ENCODE data around the gene ATG9A. TPM values are rescaled to one million over a fixed set of nuclear protein-coding genes. Genes with fewer than 3 reads are reported as not detected.

Gene ATG9A
- total and polyA plus RNA-seq, 9 of the 15 experiments (the other 6 are each of a cell fraction or from before 2014, with no cell fraction given): 0.25 to 65.6 (median 23.4) TPM

DNA sequence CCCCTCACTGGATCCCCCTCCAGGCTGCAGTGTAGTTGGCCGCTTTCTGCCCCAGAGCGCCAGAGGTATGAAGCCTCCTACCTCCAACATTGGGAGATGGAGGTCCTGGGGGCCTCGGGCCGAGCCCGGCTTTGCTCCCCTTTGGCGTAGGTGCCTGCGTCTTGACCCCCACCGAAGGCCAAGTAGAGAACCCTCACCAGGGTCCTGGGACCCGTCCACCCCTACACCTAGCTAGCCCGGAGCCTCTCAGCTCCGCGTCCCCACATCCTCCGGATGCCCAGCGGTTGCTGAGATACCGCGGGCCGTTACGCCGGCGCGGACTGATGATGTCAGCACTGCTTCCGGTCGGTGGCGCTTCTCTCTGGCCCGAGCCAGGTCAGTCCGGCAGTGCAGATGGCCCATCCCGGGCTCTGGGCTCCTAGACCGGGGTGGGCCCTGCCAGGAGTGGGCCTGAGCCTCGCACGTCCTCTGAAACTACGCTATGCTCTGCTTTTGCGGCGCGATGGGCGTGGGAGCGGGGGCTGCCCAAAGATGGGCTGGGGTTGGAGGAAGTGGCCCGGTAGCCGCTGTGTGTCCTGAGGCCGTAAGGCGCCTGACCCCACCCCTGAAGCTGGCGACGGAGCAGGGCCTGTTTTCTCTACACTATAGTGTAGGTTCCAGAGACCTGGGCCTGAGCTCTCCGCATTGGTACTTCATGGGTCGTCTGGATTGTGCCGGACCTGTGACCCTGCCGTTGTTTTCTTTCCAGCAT lies 15.9 kb upstream of the ATG9A start, which contains the start of the genes GLB1L and STK16:
GLB1L (minus strand) TSS at position 297 of the 751 bp plus-strand sequence. CDS start 1,871 bp downstream, outside the sequence.
STK16 (plus strand) TSS at position 332 of the 751 bp plus-strand sequence. CDS start 521 bp downstream, outside the sequence.
- WGBS (ENCODE audit: insufficient coverage, low coverage, missing lambda C conversion rate): 1% methylated on average over 19 of the region's 46 CpGs
- Histone ChIP-seq H3K9ac (ENCODE audit: insufficient read depth in 1 of 2, low read depth in 2 of 2, low read length in 2 of 2) (peak within 1 kb of the TSS; percentile 94 to 99), H3K27ac (ENCODE audit: extremely low read depth, low read depth, low read length) (peak within 1 kb of the TSS; percentile 95), H3K4me2 (ENCODE audit: insufficient read depth, low read length) (peak within 1 kb of the TSS; percentile 92), H3K27me3 (ENCODE audit: control insufficient read depth in 2 of 2, insufficient read depth in 2 of 2, low read length in 2 of 2) (no peaks in the 10 kb centered on the region), H3K79me2 (ENCODE audit: control insufficient read depth, insufficient read depth, low read length) (peaks cover 17% of the 10 kb centered on the region), H2AFZ (ENCODE audit: low read depth, low read length) (peak within 1 kb of the TSS; percentile 86), H4K20me1 (replicated peaks; ENCODE audit: control insufficient read depth, insufficient read depth, low read length) (0 out of 2 replicates have a peak, but pooled peaks cover 3% of the 10 kb centered on the region), H3K9me3 (replicated peaks; ENCODE audit: control insufficient read depth, insufficient read depth, low read depth, low read length) (no peaks in the 10 kb centered on the region), H3K4me3 (peak within 1 kb of the TSS; percentile 93), H3K36me3 (ENCODE audit: control insufficient read depth, insufficient read depth, low read length) (peaks cover 39% of the 10 kb centered on the region), H3K9me1 (ENCODE audit: control insufficient read depth, insufficient read depth, low read length) (no peaks in the 10 kb centered on the region), H3K4me1 (replicated peaks in 1 of 2; ENCODE audit: control insufficient read depth in 2 of 2, insufficient read depth in 2 of 2, low read length in 2 of 2) (peaks cover 21 to 32% of the 10 kb centered on the region in 2 experiments; a peak in 4 of 5 replicates)
- intact Hi-C loops (cut with micrococcal nuclease) (loop anchor here (2.0 kb wide), 1 partner anchor 17 kb away; the partner anchor contains the start of genes ANKZF1 and ATG9A), in situ Hi-C loops (cut with MboI) (no loop called here)
- peak; percentile 92 for ATAC-seq
- ChIA-PET POLR2A (interaction anchor here (0.6 to 2.2 kb wide), 13 partner anchors 8 to 641 kb away, joined by 3 to 12 read pairs (median 4); partner anchors contain the start of genes ANKZF1, ATG9A, DNAJB2 and DNPEP), CTCF (ENCODE audit: low intra/inter-chr PET ratio) (no interaction called here)
- peak; percentile 89 to 93 (median 90) for DNase-seq (ENCODE audit: extremely low read depth in 1 of 4, low spot score in 3 of 4)
- peak; percentile 86 for FAIRE-seq
- TSS peak; percentile 76 for BruUV-seq (replicated peaks)
- TF ChIP-seq ZBTB17 (CRISPR knock-in tag; IDR thresholded peaks at IDR 0.05): peak; percentile 85
- TF ChIP-seq KHSRP (IDR thresholded peaks at IDR 0.05): 0 out of 2 replicates have a peak, but pooled peaks have one; percentile 34
- TF ChIP-seq FOXM1 (IDR thresholded peaks at IDR 0.05; ENCODE audit: low read depth): no peak; the same call in 1 of the 2 replicates
- no peak for TF ChIP-seq FOXM1 (CRISPR knock-in tag; IDR thresholded peaks at IDR 0.05; ENCODE audit: low read depth)
- peak; percentile 27 for TF ChIP-seq E2F8 (IDR thresholded peaks at IDR 0.05; ENCODE audit: low read depth, partially characterized antibody)
- peak; percentile 91 for TF ChIP-seq ETV1 (tag; conservative IDR thresholded peaks at IDR 0.05; ENCODE audit: low read depth)
- TF ChIP-seq SAP30 (IDR thresholded peaks at IDR 0.05; ENCODE audit: borderline replicate concordance, insufficient read depth, low read depth, low read length, poor library complexity, severe bottlenecking): peak; percentile 61
- 0 out of 2 replicates have a peak, but pooled peaks have one; percentile 8 for TF ChIP-seq TCF3 (CRISPR knock-in tag; IDR thresholded peaks at IDR 0.05)
- TF ChIP-seq TBP (optimal IDR thresholded peaks at IDR 0.05; ENCODE audit: low read depth, low read length): peak; percentile 68
- TF ChIP-seq ZNF778 (CRISPR knock-in tag; IDR thresholded peaks at IDR 0.05): no peak
- TF ChIP-seq SNIP1 (IDR thresholded peaks at IDR 0.05; ENCODE audit: low read depth): no peak
- peak; percentile 89; the same call in 1 of the 2 replicates for TF ChIP-seq SIN3B (IDR thresholded peaks at IDR 0.05; ENCODE audit: low read depth)
- peak; percentile 56; the same call in 1 of the 2 replicates for TF ChIP-seq JUND (IDR thresholded peaks at IDR 0.05; ENCODE audit: borderline replicate concordance, low read depth, low read length)
- TF ChIP-seq JUND (tag; IDR thresholded peaks at IDR 0.05; ENCODE audit: borderline replicate concordance, low read depth, low read length): no peak; the same call in 2 of the 3 replicates
- TF ChIP-seq, protein P1, sequence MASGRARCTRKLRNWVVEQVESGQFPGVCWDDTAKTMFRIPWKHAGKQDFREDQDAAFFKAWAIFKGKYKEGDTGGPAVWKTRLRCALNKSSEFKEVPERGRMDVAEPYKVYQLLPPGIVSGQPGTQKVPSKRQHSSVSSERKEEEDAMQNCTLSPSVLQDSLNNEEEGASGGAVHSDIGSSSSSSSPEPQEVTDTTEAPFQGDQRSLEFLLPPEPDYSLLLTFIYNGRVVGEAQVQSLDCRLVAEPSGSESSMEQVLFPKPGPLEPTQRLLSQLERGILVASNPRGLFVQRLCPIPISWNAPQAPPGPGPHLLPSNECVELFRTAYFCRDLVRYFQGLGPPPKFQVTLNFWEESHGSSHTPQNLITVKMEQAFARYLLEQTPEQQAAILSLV (tag; IDR thresholded peaks at IDR 0.05): no peak
- TF ChIP-seq, protein P2, sequence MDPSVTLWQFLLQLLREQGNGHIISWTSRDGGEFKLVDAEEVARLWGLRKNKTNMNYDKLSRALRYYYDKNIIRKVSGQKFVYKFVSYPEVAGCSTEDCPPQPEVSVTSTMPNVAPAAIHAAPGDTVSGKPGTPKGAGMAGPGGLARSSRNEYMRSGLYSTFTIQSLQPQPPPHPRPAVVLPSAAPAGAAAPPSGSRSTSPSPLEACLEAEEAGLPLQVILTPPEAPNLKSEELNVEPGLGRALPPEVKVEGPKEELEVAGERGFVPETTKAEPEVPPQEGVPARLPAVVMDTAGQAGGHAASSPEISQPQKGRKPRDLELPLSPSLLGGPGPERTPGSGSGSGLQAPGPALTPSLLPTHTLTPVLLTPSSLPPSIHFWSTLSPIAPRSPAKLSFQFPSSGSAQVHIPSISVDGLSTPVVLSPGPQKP (CRISPR knock-in tag; IDR thresholded peaks at IDR 0.05): peak; percentile 98
- peak; percentile 94 for TF ChIP-seq EP400 (IDR thresholded peaks at IDR 0.05)
